Transverse colon (tissue), 3 donors: ENCODE data around the gene VWA3A.

Experiments
- CTCF ChIP-seq, 5 experiments: fragments of 200-600 bp in 3 of 5; fragments of 450-650 bp in 2 of 5; sonication (generic) in 3 of 5; IDR thresholded peaks; 1 replicate in 2 of 5; 2 replicates in 3 of 5; pipeline ENCODE4 v1.5.1; 2016 to 2017; ENCODE audit warnings: antibody characterized with exemption in 5 of 5, inconsistent platforms in 3 of 5, mild to moderate bottlenecking in 2 of 5, moderate library complexity in 1 of 5
- POLR2A ChIP-seq: fragments of 450-650 bp; IDR thresholded peaks from one replicate; pipeline ENCODE4 v1.6.1; 2016; ENCODE audit warnings: antibody characterized with exemption, mild to moderate bottlenecking, moderate library complexity

- no peak for TF ChIP-seq POLR2A
- no peak for TF ChIP-seq CTCF (IDR thresholded peaks at IDR 0.05)
Measured at GRCh38 chr16:22183335-22183734, 91.0 kb downstream of the VWA3A start.
